ENCODE results near the gene WDR1.
A peak's percentile ranks its signal among the peaks of the same experiment; 100 is the strongest.

Gene WDR1

GRCh38 chr4:10105421-10105820 lies 11.2 kb downstream of the WDR1 start:
- DNase-seq: no peak
- in situ Hi-C loops (cut with MboI; ENCODE audit: low pct_unique_long_range_greater_than_20kb, low sequenced_read_pairs): no loop called here

GRCh38 chr4:10104991-10105276 lies 11.7 kb downstream of the WDR1 start:
- in situ Hi-C loops (cut with MboI; ENCODE audit: low pct_unique_long_range_greater_than_20kb, low sequenced_read_pairs): no loop called here
- no peak for DNase-seq

- DNase-seq: no peak
- in situ Hi-C loops (cut with MboI; ENCODE audit: low pct_unique_long_range_greater_than_20kb, low sequenced_read_pairs): no loop called here
These were observed 12.2 kb downstream of the WDR1 start for GRCh38 chr4:10104211-10104990.

- DNase-seq: no peak
- in situ Hi-C loops (cut with MboI; ENCODE audit: low pct_unique_long_range_greater_than_20kb, low sequenced_read_pairs): no loop called here
These were observed 13.9 kb downstream of the WDR1 start for GRCh38 chr4:10102474-10103332.

- no peak for DNase-seq
- in situ Hi-C loops (cut with MboI; ENCODE audit: low pct_unique_long_range_greater_than_20kb, low sequenced_read_pairs): no loop called here
These were observed 14.7 kb downstream of the WDR1 start for GRCh38 chr4:10101671-10102473.

GRCh38 chr4:10100734-10101216 lies 15.8 kb downstream of the WDR1 start:
- peak; percentile 55 for DNase-seq
- in situ Hi-C loops (cut with MboI; ENCODE audit: low pct_unique_long_range_greater_than_20kb, low sequenced_read_pairs): no loop called here

GRCh38 chr4:10099499-10100325 lies 16.9 kb downstream of the WDR1 start:
- in situ Hi-C loops (cut with MboI; ENCODE audit: low pct_unique_long_range_greater_than_20kb, low sequenced_read_pairs): no loop called here
- DNase-seq: no peak

GRCh38 chr4:10098780-10099160 lies 17.8 kb downstream of the WDR1 start:
- DNase-seq: no peak
- in situ Hi-C loops (cut with MboI; ENCODE audit: low pct_unique_long_range_greater_than_20kb, low sequenced_read_pairs): no loop called here

- DNase-seq: no peak
- in situ Hi-C loops (cut with MboI; ENCODE audit: low pct_unique_long_range_greater_than_20kb, low sequenced_read_pairs): no loop called here
These were observed 18.5 kb downstream of the WDR1 start for GRCh38 chr4:10097906-10098779.

- in situ Hi-C loops (cut with MboI; ENCODE audit: low pct_unique_long_range_greater_than_20kb, low sequenced_read_pairs): no loop called here
- DNase-seq: no peak
These were observed 19.6 kb downstream of the WDR1 start for GRCh38 chr4:10096978-10097335.

- in situ Hi-C loops (cut with MboI; ENCODE audit: low pct_unique_long_range_greater_than_20kb, low sequenced_read_pairs): no loop called here
- peak; percentile 81 for DNase-seq
These were observed 20.2 kb downstream of the WDR1 start for GRCh38 chr4:10096201-10096977.

GRCh38 chr4:10095296-10095991 lies 21.2 kb downstream of the WDR1 start:
- DNase-seq: no peak
- in situ Hi-C loops (cut with MboI; ENCODE audit: low pct_unique_long_range_greater_than_20kb, low sequenced_read_pairs): no loop called here

- no peak for DNase-seq
- in situ Hi-C loops (cut with MboI; ENCODE audit: low pct_unique_long_range_greater_than_20kb, low sequenced_read_pairs): no loop called here
These were observed 21.8 kb downstream of the WDR1 start for GRCh38 chr4:10094841-10095240.

- peak; percentile 95 for DNase-seq
- in situ Hi-C loops (cut with MboI; ENCODE audit: low pct_unique_long_range_greater_than_20kb, low sequenced_read_pairs): no loop called here
These were observed 22.6 kb downstream of the WDR1 start for GRCh38 chr4:10093801-10094552.

- no peak for DNase-seq
- in situ Hi-C loops (cut with MboI; ENCODE audit: low pct_unique_long_range_greater_than_20kb, low sequenced_read_pairs): no loop called here
These were observed 23.4 kb downstream of the WDR1 start for GRCh38 chr4:10093271-10093621.
